ENCODE results near the gene PANX1.

Gene PANX1

DNA sequence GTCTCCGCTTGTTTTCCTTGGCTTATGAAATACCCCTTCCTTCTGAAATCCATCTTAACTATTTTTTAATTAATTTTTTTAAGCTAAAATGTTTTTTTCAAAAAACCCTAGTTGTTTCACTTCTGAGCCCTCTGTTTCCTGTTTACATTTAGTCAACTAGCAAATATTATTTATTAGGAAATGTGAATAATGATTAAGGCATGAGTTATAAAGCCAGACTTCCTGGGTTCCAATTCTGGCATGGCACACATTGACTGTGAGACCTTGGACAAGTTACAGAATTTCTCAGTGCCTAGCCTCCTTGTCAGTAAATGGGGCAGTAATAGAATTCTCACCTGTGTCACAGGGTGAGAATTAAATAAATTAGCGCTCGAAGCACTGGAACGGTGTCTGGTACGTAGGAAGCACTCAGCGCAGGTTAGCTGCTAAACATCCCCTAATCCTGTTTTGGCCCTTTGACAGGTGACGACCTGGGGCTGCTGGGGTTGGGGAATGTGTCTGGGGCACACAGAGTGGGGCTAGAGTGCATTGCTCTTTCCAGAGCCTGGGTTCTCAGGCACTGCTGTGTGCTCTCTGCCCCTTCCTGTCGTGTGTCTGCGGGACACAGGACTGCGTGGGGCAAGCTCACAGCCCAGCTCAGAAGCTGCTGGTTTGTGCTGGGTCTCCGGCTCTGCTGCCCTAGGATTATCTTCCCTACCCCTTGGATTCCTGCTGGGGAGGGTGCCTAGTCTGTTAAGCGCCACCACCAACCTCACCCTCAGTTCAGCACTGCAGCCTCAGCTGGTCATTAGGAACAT, 13.1 kb downstream of the PANX1 start:
- H3K36me3 ChIP-seq (ENCODE audit: insufficient read depth, low read length), result no peaks in the 10 kb centered on the region
- H3K27me3 ChIP-seq (ENCODE audit: control insufficient read depth in 1 of 2, insufficient read depth in 2 of 2, low read length in 2 of 2), result no peaks in the 10 kb centered on the region
- no peak overlapping the region for H3K27ac ChIP-seq (ENCODE audit: low read depth, low read length)
- H3K4me3 ChIP-seq (ENCODE audit: low read depth in 1 of 2, low read length in 2 of 2), result no peak overlapping the region
- H3K9me3 ChIP-seq (ENCODE audit: low read length), result no peaks in the 10 kb centered on the region
- H3K4me1 ChIP-seq (ENCODE audit: insufficient read depth, low read length), result peaks cover 12% of the 10 kb centered on the region
- H3K9ac ChIP-seq (ENCODE audit: low read length), result no peak overlapping the region

DNA sequence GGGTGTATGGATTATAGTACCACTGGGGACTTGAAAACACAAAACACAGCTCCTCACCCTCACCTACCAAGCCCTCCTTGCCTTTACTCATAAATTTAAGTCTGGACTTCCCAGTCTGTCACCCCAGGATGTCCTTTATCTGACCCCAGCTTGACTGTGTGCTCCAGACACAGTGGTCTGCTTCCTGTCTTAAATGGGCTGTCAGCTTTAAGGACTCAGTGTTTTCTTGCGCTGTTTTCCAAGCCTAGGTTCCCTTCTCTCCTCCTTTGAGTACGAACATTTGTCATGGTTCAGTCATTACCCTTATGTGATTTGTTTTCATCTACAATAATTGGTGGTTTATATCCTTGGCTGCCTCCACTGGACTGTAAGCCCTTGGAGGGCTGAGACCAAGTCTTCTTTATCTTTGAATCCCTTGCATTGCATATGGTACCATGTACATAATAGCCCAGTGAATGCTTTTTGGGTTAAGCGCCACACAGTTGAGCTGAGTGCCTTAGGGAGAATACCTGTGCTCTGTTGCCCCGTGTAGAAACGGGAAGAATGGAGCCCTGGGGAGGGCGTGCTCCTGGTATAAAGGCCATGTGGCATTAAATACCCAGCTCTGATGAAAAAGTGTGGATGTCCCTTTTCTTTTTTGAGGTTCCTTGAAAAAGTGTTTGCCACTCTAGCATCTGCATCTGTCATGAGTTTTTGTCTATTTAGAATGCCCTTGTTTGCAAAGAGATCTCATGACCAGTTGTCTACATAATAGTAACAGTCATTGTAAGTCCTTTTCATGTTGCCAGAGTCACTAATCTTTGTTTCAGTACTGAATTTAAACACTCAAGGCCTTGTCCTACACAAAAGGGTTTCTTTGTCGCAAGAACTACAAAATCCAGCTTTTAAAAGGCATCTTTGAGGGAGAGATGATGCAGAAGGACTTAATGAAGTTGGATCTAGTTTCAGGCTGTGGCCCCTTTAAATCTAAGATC, 14.0 kb downstream of the PANX1 start:
- H3K9ac ChIP-seq (ENCODE audit: low read length), result no peak overlapping the region
- no peaks in the 10 kb centered on the region for H3K27me3 ChIP-seq (ENCODE audit: control insufficient read depth in 1 of 2, insufficient read depth in 2 of 2, low read length in 2 of 2)
- no peaks in the 10 kb centered on the region for H3K36me3 ChIP-seq (ENCODE audit: insufficient read depth, low read length)
- H3K9me3 ChIP-seq (ENCODE audit: low read length), result no peaks in the 10 kb centered on the region
- H3K27ac ChIP-seq (ENCODE audit: low read depth, low read length), result no peak overlapping the region
- H3K4me3 ChIP-seq (ENCODE audit: low read depth in 1 of 2, low read length in 2 of 2), result no peak overlapping the region
- peaks cover 12% of the 10 kb centered on the region for H3K4me1 ChIP-seq (ENCODE audit: insufficient read depth, low read length)

DNA sequence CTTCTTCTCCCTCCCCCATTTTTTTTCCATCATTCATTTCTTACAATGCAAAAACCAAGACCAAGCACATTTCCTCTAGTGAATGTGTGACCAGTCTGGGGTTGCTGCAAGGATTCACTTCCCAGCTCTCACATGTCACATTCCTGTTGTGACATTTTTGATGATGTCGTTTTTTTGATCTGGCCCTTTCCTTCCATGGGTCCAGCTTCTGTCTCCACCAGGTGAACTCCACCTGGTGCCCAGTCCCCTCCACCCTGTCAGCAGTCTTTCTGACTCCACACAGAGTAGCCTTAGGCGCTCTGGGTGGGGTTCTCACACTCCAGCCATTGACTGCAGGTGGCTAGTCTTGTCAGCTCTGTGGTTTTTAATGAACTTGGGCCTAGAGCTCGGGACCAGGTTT, 15.6 kb downstream of the PANX1 start:
- no peak overlapping the region for H3K4me3 ChIP-seq (ENCODE audit: low read depth in 1 of 2, low read length in 2 of 2)
- H3K27ac ChIP-seq (ENCODE audit: low read depth, low read length), result no peak overlapping the region
- H3K36me3 ChIP-seq (ENCODE audit: insufficient read depth, low read length), result no peaks in the 10 kb centered on the region
- no peak overlapping the region for H3K9ac ChIP-seq (ENCODE audit: low read length)
- H3K9me3 ChIP-seq (ENCODE audit: low read length), result no peaks in the 10 kb centered on the region
- H3K27me3 ChIP-seq (ENCODE audit: control insufficient read depth in 1 of 2, insufficient read depth in 2 of 2, low read length in 2 of 2), result no peaks in the 10 kb centered on the region
- H3K4me1 ChIP-seq (ENCODE audit: insufficient read depth, low read length), result peaks cover 12% of the 10 kb centered on the region

DNA sequence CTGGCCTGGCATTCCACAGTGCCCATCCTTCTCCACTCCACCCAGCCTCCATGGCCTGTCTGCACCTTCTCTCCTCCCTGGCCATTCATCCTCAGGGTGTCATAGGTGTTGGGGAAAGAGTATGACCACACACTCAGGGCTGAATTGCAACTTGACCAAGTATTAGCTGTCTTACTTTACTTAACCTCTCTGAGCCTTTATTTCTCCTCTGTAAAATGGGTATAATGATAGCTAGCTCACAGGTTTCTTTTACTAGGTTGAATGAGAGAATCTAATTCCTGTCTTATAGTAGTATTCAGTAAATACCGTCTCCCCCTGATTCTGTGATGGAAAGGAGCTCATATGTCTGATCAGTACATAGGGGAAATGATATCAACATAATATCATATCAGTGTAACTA, 16.0 kb downstream of the PANX1 start:
- no peak overlapping the region for H3K27ac ChIP-seq (ENCODE audit: low read depth, low read length)
- H3K4me3 ChIP-seq (ENCODE audit: low read depth in 1 of 2, low read length in 2 of 2), result no peak overlapping the region
- H3K27me3 ChIP-seq (ENCODE audit: control insufficient read depth in 1 of 2, insufficient read depth in 2 of 2, low read length in 2 of 2), result no peaks in the 10 kb centered on the region
- H3K9ac ChIP-seq (ENCODE audit: low read length), result no peak overlapping the region
- H3K36me3 ChIP-seq (ENCODE audit: insufficient read depth, low read length), result no peaks in the 10 kb centered on the region
- H3K9me3 ChIP-seq (ENCODE audit: low read length), result no peaks in the 10 kb centered on the region
- H3K4me1 ChIP-seq (ENCODE audit: insufficient read depth, low read length), result peaks cover 16% of the 10 kb centered on the region

DNA sequence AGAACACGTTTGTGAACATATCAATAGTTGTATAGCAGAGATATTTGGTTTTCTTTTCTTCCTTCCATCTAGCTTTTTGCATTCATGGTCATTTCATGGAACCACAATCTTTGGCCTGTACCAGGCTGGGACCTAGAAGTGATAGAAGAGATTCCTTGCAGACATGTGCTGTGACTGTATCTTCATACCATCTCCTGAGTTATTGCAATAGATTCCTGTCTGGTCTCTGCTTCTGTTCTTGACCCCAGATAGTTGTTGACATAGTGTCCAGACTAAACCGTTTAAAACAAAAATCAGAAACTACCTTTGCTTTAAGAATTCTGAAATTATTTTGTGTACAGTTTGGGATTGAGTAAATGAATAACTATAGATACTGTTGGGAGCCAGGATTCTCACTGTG, 16.8 kb downstream of the PANX1 start:
- no peaks in the 10 kb centered on the region for H3K9me3 ChIP-seq (ENCODE audit: low read length)
- no peaks in the 10 kb centered on the region for H3K36me3 ChIP-seq (ENCODE audit: insufficient read depth, low read length)
- H3K27me3 ChIP-seq (ENCODE audit: control insufficient read depth in 1 of 2, insufficient read depth in 2 of 2, low read length in 2 of 2), result no peaks in the 10 kb centered on the region
- H3K4me3 ChIP-seq (ENCODE audit: low read depth in 1 of 2, low read length in 2 of 2), result no peak overlapping the region
- H3K4me1 ChIP-seq (ENCODE audit: insufficient read depth, low read length), result peaks cover 18% of the 10 kb centered on the region
- H3K9ac ChIP-seq (ENCODE audit: low read length), result no peak overlapping the region
- no peak overlapping the region for H3K27ac ChIP-seq (ENCODE audit: low read depth, low read length)

DNA sequence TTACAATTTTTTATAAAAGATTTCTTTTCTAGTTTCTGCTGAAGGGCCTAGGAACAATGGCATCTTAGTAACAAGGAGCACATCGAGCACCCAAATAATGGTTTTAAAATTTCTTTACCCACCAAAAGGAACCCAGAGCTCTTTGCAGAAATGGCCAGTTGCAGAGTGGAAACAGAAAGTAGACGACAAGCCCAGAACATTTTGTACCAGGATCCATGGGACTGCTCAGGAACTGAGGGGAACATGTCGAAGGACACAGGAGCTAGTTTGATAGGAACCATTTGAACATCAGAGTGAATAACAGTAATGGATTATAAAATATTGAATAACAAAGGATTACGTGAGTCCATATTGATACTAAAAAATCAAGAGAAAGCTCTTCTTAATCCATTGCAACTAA, 17.3 kb downstream of the PANX1 start:
- Histone ChIP-seq H3K27ac (ENCODE audit: low read depth, low read length) (no peak overlapping the region), H3K4me1 (ENCODE audit: insufficient read depth, low read length) (peaks cover 23% of the 10 kb centered on the region), H3K27me3 (ENCODE audit: control insufficient read depth in 1 of 2, insufficient read depth in 2 of 2, low read length in 2 of 2) (no peaks in the 10 kb centered on the region), H3K9ac (ENCODE audit: low read length) (no peak overlapping the region), H3K4me3 (ENCODE audit: low read depth in 1 of 2, low read length in 2 of 2) (no peak overlapping the region), H3K9me3 (ENCODE audit: low read length) (no peaks in the 10 kb centered on the region), H3K36me3 (ENCODE audit: insufficient read depth, low read length) (no peaks in the 10 kb centered on the region)

DNA sequence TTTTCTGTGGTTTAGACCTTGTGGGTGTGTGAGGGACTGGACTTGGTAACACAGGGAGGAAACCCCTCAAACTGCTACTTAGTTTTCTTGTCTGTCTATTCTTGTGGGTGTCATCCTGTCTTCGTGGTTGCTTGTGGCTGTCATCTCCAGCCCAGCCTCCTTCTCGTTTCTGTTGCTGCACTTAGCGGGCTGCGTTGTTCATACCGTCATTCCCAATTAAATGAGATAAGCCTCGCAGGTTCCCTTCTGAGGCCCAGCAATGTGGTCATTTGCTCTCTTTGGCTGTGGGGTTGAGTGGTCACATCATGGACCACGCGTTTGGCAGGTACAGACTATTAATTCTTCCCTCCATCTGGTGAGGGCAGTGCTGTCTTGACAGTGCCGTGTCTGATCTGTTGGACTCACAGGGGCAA, 18.8 kb downstream of the PANX1 start:
- Histone ChIP-seq H3K9ac (ENCODE audit: low read length) (no peak overlapping the region), H3K27me3 (ENCODE audit: control insufficient read depth in 1 of 2, insufficient read depth in 2 of 2, low read length in 2 of 2) (no peaks in the 10 kb centered on the region), H3K9me3 (ENCODE audit: low read length) (no peaks in the 10 kb centered on the region), H3K27ac (ENCODE audit: low read depth, low read length) (no peak overlapping the region), H3K4me3 (ENCODE audit: low read depth in 1 of 2, low read length in 2 of 2) (no peak overlapping the region), H3K4me1 (ENCODE audit: insufficient read depth, low read length) (peaks cover 29% of the 10 kb centered on the region), H3K36me3 (ENCODE audit: insufficient read depth, low read length) (no peaks in the 10 kb centered on the region)

DNA sequence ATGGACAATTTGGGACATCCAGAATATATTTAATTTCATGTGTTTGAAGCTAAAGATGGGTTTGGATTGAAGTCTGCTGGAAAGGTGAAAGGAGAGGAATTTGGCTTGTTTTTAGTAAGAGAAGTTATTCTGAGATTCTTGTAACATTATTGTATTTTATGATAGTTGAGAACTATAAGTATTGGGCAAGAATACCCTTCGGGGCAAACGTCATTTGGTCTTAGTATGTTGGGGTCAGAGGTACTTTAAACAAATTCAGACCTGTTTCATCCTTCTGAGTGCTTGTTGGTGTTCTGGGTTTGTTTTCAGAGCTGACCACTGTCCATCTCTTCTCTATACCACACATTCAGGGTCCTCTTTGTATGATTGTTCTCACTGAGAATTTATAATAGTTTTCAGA, 19.5 kb downstream of the PANX1 start:
- Histone ChIP-seq H3K9ac (ENCODE audit: low read length) (no peak overlapping the region), H3K4me1 (ENCODE audit: insufficient read depth, low read length) (peaks cover 27% of the 10 kb centered on the region), H3K9me3 (ENCODE audit: low read length) (no peaks in the 10 kb centered on the region), H3K27me3 (ENCODE audit: control insufficient read depth in 1 of 2, insufficient read depth in 2 of 2, low read length in 2 of 2) (no peaks in the 10 kb centered on the region), H3K4me3 (ENCODE audit: low read depth in 1 of 2, low read length in 2 of 2) (no peak overlapping the region), H3K27ac (ENCODE audit: low read depth, low read length) (no peak overlapping the region), H3K36me3 (ENCODE audit: insufficient read depth, low read length) (no peaks in the 10 kb centered on the region)

DNA sequence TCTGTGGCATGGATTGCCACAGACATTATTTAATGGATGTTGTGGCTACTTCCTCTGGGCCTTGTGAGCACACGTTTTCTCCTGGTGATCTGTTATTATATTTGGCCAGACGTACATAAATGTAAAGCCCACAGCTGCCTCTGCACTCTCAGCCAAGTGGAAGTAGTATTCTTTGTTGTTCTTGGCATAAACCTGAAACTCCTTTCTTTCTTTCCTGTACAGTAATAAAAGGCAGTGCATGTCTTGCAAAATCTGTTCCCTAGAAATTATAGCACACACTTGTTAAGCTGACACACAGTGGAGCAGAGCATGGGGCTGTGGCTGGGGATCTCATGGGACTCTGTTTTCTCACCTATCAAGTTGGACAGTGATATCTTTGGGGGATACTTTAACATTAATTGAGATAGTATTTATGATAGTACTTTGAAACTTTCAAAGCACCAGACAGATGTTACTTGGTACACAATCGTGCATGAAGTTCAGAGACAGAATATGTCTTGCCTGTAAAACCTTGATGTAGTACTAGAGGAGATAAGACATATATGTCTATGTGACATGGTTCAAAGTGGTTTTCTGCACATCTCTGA, 20.9 kb downstream of the PANX1 start:
- H3K4me3 ChIP-seq (ENCODE audit: low read depth in 1 of 2, low read length in 2 of 2), result no peak overlapping the region
- H3K4me1 ChIP-seq (ENCODE audit: insufficient read depth, low read length), result peaks cover 27% of the 10 kb centered on the region
- no peaks in the 10 kb centered on the region for H3K9me3 ChIP-seq (ENCODE audit: low read length)
- no peaks in the 10 kb centered on the region for H3K27me3 ChIP-seq (ENCODE audit: control insufficient read depth in 1 of 2, insufficient read depth in 2 of 2, low read length in 2 of 2)
- no peak overlapping the region for H3K9ac ChIP-seq (ENCODE audit: low read length)
- no peak overlapping the region for H3K27ac ChIP-seq (ENCODE audit: low read depth, low read length)
- peaks cover 7% of the 10 kb centered on the region for H3K36me3 ChIP-seq (ENCODE audit: insufficient read depth, low read length)

DNA sequence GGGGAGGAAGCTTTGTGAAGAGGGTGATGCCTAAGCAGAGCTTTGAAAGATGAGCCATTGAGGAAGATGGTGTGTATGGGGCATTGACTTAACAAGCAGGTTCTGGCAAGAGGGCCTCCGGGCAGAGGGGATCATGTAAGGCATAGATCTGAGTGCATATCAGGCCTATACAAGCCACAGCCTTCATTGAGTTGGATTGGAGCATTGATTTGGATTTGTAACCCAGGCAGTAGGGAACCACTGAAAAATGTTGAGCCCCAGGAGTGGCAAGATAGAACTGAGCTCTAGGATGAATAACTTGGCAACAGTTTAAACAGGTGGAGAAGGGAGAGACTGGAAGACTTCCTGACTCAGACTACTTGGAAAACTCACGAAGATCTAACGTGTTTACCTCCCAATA, 21.4 kb downstream of the PANX1 start:
- no peaks in the 10 kb centered on the region for H3K27me3 ChIP-seq (ENCODE audit: control insufficient read depth in 1 of 2, insufficient read depth in 2 of 2, low read length in 2 of 2)
- H3K36me3 ChIP-seq (ENCODE audit: insufficient read depth, low read length), result peaks cover 7% of the 10 kb centered on the region
- H3K9ac ChIP-seq (ENCODE audit: low read length), result no peak overlapping the region
- no peak overlapping the region for H3K4me3 ChIP-seq (ENCODE audit: low read depth in 1 of 2, low read length in 2 of 2)
- no peak overlapping the region for H3K27ac ChIP-seq (ENCODE audit: low read depth, low read length)
- peaks cover 27% of the 10 kb centered on the region for H3K4me1 ChIP-seq (ENCODE audit: insufficient read depth, low read length)
- no peaks in the 10 kb centered on the region for H3K9me3 ChIP-seq (ENCODE audit: low read length)
